K562 (cell line): ENCODE results near the gene FMOD. TPM values are rescaled to one million over a fixed set of nuclear protein-coding genes. Genes with fewer than 3 reads are reported as not detected.

Experiments
- DDX20 ChIP-seq: fragments of 450-650 bp; IDR thresholded peaks from 2 replicates; pipeline ENCODE4 v1.6.1; 2016; ENCODE audit warnings: missing genetic modification characterization, low read depth, mild to moderate bottlenecking, missing compliant biosample characterization, moderate library complexity
- DIDO1 ChIP-seq: fragments of 450-650 bp; IDR thresholded peaks from 2 replicates; pipeline ENCODE4 v1.6.1; 2016; ENCODE audit warnings: low read depth, missing biosample characterization, missing genetic modification characterization
- ERF ChIP-seq: fragments of 450-650 bp; formaldehyde crosslinking; IDR thresholded peaks from 2 replicates; pipeline ENCODE4 v1.4.0; 2020; ENCODE audit warnings: mild to moderate bottlenecking, mixed read lengths
- KLF13 ChIP-seq: fragments of 450-650 bp; IDR thresholded peaks from 2 replicates; pipeline ENCODE4 v1.6.1; 2016; ENCODE audit warnings: missing genetic modification characterization, low read depth, mild to moderate bottlenecking, missing compliant biosample characterization, moderate library complexity, borderline replicate concordance
- MITF ChIP-seq: IDR thresholded peaks from 2 replicates; pipeline ENCODE4 v1.6.1; 2014; ENCODE audit warnings: antibody characterized with exemption
- RREB1 ChIP-seq: fragments of 250-450 bp; sonication (Bioruptor Pico); IDR thresholded peaks from 2 replicates; pipeline ENCODE4 v1.4.0; 2020
- UBTF ChIP-seq, 2 experiments: IDR thresholded peaks; 2 replicates each; pipeline ENCODE4 v1.6.1; 2012; ENCODE audit warnings: improper control_type of control experiment in 2 of 2, low read depth in 2 of 2, low read length in 2 of 2, borderline replicate concordance in 1 of 2
- ZNF41 ChIP-seq: fragments of 250-450 bp; sonication (Bioruptor Pico); conservative IDR thresholded peaks from 2 replicates; pipeline ENCODE4 v1.4.0; 2020; ENCODE audit warnings: mild to moderate bottlenecking
- polyA plus RNA-seq, 8 experiments: library from polyadenylated mRNA; depleted of rRNA in 4 of 8; stranded (reverse) in 5 of 8; unstranded in 3 of 8; fragments of >200 nt; fragmentation: Nextera tagmentation in 2 of 8; fragmentation: Illumina TruSeq in 1 of 8; extraction: Ambion mirVana in 2 of 8; extraction: Trizol in 1 of 8; gene quantifications; 2 replicates each; pipeline versions ENCODE4 v1.2.1 to v1.2.3, GENCODE V29; 2011 to 2014; ENCODE audit warnings: inconsistent platforms in 1 of 8, missing spikeins in 1 of 8
- total RNA-seq, 7 experiments: library from RNA; depleted of rRNA in 6 of 7; stranded (reverse); fragments of >200 nt in 6 of 7; fragmentation: Illumina TruSeq in 2 of 7; extraction: Trizol in 2 of 7; gene quantifications; 2 replicates each; pipeline versions ENCODE4 v1.2.1 to v1.2.3, GENCODE V29; 2011 to 2021; ENCODE audit warnings: low replicate concordance in 1 of 7
- TF ChIP-seq, protein P1 (sequence below): fragments of 250-450 bp; sonication (Bioruptor Pico); IDR thresholded peaks from 2 replicates; pipeline ENCODE4 v1.8.0; 2021; ENCODE audit warnings: moderate library complexity, mild to moderate bottlenecking, inconsistent platforms
- TF ChIP-seq, protein P2 (sequence below): fragments of 250-450 bp; sonication (Bioruptor Pico); IDR thresholded peaks from 2 replicates; pipeline ENCODE4 v1.4.0; 2020; ENCODE audit warnings: mild to moderate bottlenecking, moderate library complexity
- TF ChIP-seq, protein P3 (sequence below): sonication (generic); formaldehyde crosslinking; IDR thresholded peaks from 2 replicates; pipeline ENCODE4 v1.9.0; 2022; ENCODE audit warnings: mild to moderate bottlenecking, missing genetic modification reagents

The FMOD gene
- total and polyA plus RNA-seq, 9 of the 15 experiments (the other 6 are each of a cell fraction or from before 2014, with no cell fraction given), result 0.03 to 0.13 (median 0.03) TPM; not detected in 6

DNA sequence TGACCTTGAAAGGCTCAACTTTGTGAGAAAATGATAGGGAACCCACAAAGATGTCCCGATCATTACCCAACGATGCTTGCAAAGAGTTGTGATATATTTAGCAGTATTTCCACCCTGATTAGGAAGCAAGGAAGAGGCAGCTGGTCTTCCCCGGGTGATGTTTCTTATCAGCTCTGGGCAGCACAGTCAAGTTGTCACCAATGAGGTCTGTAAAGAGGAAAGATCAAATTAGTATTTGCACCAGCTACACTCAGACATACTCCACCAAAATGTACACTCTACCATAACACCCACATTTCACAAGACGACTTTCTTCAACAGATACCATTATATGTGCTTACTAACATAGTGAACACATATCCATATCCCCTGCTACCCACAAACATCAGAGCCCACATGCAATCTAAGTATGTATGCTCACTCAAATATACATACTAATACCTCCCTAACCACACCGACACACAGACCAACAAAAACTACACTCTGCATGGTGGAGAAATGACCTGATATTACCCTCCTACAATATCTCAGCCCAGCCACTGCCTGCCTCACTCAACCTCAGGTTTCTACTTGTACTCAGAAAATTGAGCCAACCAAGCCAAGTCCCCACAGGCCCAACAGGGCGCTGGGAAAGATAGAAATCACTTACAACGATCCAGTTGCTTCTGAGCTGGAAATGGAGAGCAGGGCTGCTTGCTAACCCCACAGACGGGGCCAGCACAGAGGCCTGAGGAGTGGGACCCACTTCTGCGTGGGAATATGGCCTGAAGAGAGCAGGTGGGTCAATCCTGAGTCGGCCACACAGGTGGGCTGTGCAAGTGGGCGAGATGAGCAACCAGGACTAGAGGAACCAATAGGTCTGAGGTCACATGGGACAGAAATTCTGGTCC is 50.2 kb downstream of the FMOD start (continued):
- TF ChIP-seq RREB1 (CRISPR knock-in tag) (no peak), ERF (CRISPR knock-in tag) (0 out of 2 replicates have a peak, but pooled peaks have one; percentile 32), ZNF41 (CRISPR knock-in tag) (0 out of 2 replicates have a peak, but pooled peaks have one; percentile 30), DDX20 (tag) (no peak), MITF (peak; percentile 50; the same call in 1 of the 2 replicates), DIDO1 (tag) (no peak), UBTF (IDR thresholded peaks at IDR 0.05; ENCODE audit: borderline replicate concordance in 1 of 2, low read depth in 2 of 2, low read length in 2 of 2) (0 out of 4 replicates have a peak, but pooled peaks of 1 of the 2 experiments have one; percentile 18), KLF13 (tag) (no peak)
- TF ChIP-seq, protein P1, sequence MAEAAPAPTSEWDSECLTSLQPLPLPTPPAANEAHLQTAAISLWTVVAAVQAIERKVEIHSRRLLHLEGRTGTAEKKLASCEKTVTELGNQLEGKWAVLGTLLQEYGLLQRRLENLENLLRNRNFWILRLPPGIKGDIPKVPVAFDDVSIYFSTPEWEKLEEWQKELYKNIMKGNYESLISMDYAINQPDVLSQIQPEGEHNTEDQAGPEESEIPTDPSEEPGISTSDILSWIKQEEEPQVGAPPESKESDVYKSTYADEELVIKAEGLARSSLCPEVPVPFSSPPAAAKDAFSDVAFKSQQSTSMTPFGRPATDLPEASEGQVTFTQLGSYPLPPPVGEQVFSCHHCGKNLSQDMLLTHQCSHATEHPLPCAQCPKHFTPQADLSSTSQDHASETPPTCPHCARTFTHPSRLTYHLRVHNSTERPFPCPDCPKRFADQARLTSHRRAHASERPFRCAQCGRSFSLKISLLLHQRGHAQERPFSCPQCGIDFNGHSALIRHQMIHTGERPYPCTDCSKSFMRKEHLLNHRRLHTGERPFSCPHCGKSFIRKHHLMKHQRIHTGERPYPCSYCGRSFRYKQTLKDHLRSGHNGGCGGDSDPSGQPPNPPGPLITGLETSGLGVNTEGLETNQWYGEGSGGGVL, result no peak
- TF ChIP-seq, protein P2, sequence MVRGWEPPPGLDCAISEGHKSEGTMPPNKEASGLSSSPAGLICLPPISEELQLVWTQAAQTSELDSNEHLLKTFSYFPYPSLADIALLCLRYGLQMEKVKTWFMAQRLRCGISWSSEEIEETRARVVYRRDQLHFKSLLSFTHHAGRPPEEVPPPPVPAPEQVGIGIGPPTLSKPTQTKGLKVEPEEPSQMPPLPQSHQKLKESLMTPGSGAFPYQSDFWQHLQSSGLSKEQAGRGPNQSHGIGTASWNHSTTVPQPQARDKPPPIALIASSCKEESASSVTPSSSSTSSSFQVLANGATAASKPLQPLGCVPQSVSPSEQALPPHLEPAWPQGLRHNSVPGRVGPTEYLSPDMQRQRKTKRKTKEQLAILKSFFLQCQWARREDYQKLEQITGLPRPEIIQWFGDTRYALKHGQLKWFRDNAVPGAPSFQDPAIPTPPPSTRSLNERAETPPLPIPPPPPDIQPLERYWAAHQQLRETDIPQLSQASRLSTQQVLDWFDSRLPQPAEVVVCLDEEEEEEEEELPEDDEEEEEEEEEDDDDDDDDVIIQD (CRISPR knock-in tag), result no peak
- TF ChIP-seq, protein P3, sequence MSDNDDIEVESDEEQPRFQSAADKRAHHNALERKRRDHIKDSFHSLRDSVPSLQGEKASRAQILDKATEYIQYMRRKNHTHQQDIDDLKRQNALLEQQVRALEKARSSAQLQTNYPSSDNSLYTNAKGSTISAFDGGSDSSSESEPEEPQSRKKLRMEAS (CRISPR knock-in tag), result peak; percentile 50; the same call in 1 of the 2 replicates
